ENCODE data around the gene YIPF5.

- TF ChIP-seq CTCF (IDR thresholded peaks at IDR 0.05) (no peak), POLR2A (IDR thresholded peaks at IDR 0.05) (no peak), POLR2AphosphoS5 (IDR thresholded peaks at IDR 0.05) (no peak)
These were observed 7.1 kb upstream of the YIPF5 start for GRCh38 chr5:144177548-144177947.
